NB4 (cell line): ENCODE results near the gene ARAF.

Source experiments
- MAX ChIP-seq: IDR thresholded peaks from 2 replicates; pipeline ENCODE4 v1.6.1; 2011; ENCODE audit warnings: low read depth, low read length
- POLR2A ChIP-seq: IDR thresholded peaks from 2 replicates; pipeline ENCODE4 v1.6.1; 2011; ENCODE audit warnings: mild to moderate bottlenecking; ENCODE audit not compliant: insufficient read length; ENCODE audit errors: extremely low read depth
- TF ChIP-seq, protein P1 (sequence below): IDR thresholded peaks from one replicate; pipeline ENCODE4 v1.5.1; 2012; ENCODE audit warnings: low read depth, low read length

GRCh38 chrX:47570794-47571193, 9.8 kb downstream of the ARAF start:
- no peak for TF ChIP-seq MAX
- no peak for TF ChIP-seq POLR2A
- TF ChIP-seq, protein P1, sequence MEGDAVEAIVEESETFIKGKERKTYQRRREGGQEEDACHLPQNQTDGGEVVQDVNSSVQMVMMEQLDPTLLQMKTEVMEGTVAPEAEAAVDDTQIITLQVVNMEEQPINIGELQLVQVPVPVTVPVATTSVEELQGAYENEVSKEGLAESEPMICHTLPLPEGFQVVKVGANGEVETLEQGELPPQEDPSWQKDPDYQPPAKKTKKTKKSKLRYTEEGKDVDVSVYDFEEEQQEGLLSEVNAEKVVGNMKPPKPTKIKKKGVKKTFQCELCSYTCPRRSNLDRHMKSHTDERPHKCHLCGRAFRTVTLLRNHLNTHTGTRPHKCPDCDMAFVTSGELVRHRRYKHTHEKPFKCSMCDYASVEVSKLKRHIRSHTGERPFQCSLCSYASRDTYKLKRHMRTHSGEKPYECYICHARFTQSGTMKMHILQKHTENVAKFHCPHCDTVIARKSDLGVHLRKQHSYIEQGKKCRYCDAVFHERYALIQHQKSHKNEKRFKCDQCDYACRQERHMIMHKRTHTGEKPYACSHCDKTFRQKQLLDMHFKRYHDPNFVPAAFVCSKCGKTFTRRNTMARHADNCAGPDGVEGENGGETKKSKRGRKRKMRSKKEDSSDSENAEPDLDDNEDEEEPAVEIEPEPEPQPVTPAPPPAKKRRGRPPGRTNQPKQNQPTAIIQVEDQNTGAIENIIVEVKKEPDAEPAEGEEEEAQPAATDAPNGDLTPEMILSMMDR = no peak
